ENCODE measurements around the gene DNAJC28.

Gene DNAJC28

DNA sequence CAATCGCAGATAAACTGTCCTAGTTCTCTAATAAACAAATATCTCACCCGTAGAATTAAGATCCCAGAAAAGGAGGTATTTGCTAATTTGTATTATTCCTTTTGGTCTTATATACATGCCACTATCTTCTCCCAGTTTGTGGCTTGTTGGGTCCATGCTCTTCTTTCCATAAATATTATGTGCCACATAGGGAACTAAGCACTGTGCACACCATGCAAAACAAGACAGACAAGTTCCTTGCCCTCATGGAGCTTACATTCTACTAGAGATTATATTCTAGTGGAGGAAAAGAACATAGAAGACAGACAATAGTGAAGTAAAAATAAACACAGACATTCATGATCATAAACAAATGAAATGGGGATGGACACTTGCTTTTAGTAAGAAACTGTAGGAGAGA lies 45.7 kb upstream of the DNAJC28 start:
- H3K4me3 ChIP-seq (ENCODE audit: low read depth, low read length) = no peak overlapping the region
- H3K4me1 ChIP-seq (ENCODE audit: control insufficient read depth, insufficient read depth, low read length) = peaks cover 5% of the 10 kb centered on the region; the same call in 1 of the 2 replicates
- CTCF ChIA-PET = interaction anchor here (0.7 kb wide), 1 partner anchor 69 kb away, joined by 6 read pairs; no protein-coding TSS in a partner anchor
- TF ChIP-seq, protein P1, sequence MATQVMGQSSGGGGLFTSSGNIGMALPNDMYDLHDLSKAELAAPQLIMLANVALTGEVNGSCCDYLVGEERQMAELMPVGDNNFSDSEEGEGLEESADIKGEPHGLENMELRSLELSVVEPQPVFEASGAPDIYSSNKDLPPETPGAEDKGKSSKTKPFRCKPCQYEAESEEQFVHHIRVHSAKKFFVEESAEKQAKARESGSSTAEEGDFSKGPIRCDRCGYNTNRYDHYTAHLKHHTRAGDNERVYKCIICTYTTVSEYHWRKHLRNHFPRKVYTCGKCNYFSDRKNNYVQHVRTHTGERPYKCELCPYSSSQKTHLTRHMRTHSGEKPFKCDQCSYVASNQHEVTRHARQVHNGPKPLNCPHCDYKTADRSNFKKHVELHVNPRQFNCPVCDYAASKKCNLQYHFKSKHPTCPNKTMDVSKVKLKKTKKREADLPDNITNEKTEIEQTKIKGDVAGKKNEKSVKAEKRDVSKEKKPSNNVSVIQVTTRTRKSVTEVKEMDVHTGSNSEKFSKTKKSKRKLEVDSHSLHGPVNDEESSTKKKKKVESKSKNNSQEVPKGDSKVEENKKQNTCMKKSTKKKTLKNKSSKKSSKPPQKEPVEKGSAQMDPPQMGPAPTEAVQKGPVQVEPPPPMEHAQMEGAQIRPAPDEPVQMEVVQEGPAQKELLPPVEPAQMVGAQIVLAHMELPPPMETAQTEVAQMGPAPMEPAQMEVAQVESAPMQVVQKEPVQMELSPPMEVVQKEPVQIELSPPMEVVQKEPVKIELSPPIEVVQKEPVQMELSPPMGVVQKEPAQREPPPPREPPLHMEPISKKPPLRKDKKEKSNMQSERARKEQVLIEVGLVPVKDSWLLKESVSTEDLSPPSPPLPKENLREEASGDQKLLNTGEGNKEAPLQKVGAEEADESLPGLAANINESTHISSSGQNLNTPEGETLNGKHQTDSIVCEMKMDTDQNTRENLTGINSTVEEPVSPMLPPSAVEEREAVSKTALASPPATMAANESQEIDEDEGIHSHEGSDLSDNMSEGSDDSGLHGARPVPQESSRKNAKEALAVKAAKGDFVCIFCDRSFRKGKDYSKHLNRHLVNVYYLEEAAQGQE (tag by site-specific recombination; IDR thresholded peaks at IDR 0.05) = no peak
- no peak for TF ChIP-seq ZNF354C (tag by site-specific recombination; IDR thresholded peaks at IDR 0.05; ENCODE audit: borderline replicate concordance, low read depth)
- POLR2A ChIA-PET = interaction anchor here (0.6 to 1.5 kb wide), 2 partner anchors 57 to 93 kb away, joined by 3 read pairs; no protein-coding TSS in a partner anchor
- H3K9me3 ChIP-seq (ENCODE audit: control insufficient read depth, insufficient read depth, low read depth, low read length) = no peaks in the 10 kb centered on the region
- no peak overlapping the region for H3K27ac ChIP-seq (ENCODE audit: extremely low read depth, low read depth, low read length)
- H3K36me3 ChIP-seq (ENCODE audit: control insufficient read depth in 2 of 2, insufficient read depth in 1 of 2, low read length in 2 of 2) = peaks cover 62 to 75% of the 10 kb centered on the region in 2 experiments

DNA sequence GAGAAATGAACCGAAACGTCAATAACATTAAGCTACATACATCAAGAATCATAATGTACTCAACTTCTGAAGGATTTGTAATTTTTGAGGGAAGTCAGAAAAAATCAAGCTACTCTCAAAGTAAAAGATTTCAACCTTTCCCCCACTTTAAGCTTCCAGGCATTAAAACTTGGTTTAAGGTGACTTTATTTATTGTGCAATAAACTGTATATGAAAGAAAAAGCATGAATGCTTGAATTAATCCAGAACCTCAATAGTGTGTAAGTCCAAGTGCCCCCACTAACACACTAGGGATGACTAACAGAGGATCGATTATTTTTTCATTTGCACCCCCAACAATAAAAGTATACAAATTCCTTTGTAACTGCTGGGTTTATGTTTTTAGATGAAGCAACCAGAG lies 39.5 kb upstream of the DNAJC28 start:
- H3K9me3 ChIP-seq (ENCODE audit: control insufficient read depth, insufficient read depth, low read depth, low read length) = no peaks in the 10 kb centered on the region
- peaks cover 97% of the 10 kb centered on the region in 2 experiments for H3K36me3 ChIP-seq (ENCODE audit: control insufficient read depth in 2 of 2, insufficient read depth in 1 of 2, low read length in 2 of 2)
- ChIA-PET CTCF (no interaction called here), POLR2A (interaction anchor here (0.7 to 1.9 kb wide), 4 partner anchors 12 to 640 kb away, joined by 3 to 8 read pairs (median 4); partner anchors contain the start of gene SON)
- no peaks in the 10 kb centered on the region for H3K4me1 ChIP-seq (ENCODE audit: control insufficient read depth, insufficient read depth, low read length)
- no peak overlapping the region for H3K4me3 ChIP-seq (ENCODE audit: low read depth, low read length)
- no peak for TF ChIP-seq ZNF24 (tag by site-specific recombination; IDR thresholded peaks at IDR 0.05)
- TF ChIP-seq ZNF37A (tag by site-specific recombination; IDR thresholded peaks at IDR 0.05) = no peak
- TF ChIP-seq ZNF292 (tag by site-specific recombination; IDR thresholded peaks at IDR 0.05; ENCODE audit: borderline replicate concordance, low read depth) = no peak
- TF ChIP-seq ZNF549 (tag by site-specific recombination; IDR thresholded peaks at IDR 0.05) = no peak
- no peak for TF ChIP-seq KLF16 (tag by site-specific recombination; IDR thresholded peaks at IDR 0.05)
- TF ChIP-seq ZNF792 (tag by site-specific recombination; IDR thresholded peaks at IDR 0.05) = no peak
- no peak for TF ChIP-seq ZNF366 (tag by site-specific recombination; conservative IDR thresholded peaks at IDR 0.05)
- TF ChIP-seq ZNF133 (tag by site-specific recombination; IDR thresholded peaks at IDR 0.05) = no peak
- no peak for TF ChIP-seq ZNF555 (tag by site-specific recombination; conservative IDR thresholded peaks at IDR 0.05)
- no peak for TF ChIP-seq ZNF341 (tag by site-specific recombination; IDR thresholded peaks at IDR 0.05; ENCODE audit: low read depth)
- no peak for TF ChIP-seq ZNF335 (tag by site-specific recombination; conservative IDR thresholded peaks at IDR 0.05)
- TF ChIP-seq HOXA7 (CRISPR knock-in tag; IDR thresholded peaks at IDR 0.05; ENCODE audit: borderline replicate concordance) = no peak
- TF ChIP-seq ZNF830 (tag by site-specific recombination; IDR thresholded peaks at IDR 0.05; ENCODE audit: low read depth) = no peak
- no peak overlapping the region for H3K27ac ChIP-seq (ENCODE audit: extremely low read depth, low read depth, low read length)

DNA sequence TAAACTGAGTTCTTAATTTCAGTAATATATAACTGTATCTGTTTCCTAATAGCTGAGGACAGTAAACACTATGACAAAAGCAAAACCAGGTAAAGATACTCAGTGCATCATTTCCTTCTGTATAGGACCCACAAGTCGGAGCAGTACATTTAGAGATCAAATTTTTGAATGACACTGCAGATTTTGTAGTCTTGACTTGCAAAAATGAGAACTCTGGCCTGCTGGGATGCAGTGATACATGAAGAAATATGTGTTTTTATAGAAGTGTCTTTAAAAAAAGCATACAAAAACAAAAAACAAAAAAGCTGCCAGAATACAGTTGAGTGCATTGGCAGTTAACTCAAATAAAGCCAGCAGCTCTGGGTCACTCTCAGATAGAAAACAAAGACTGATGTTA lies 31.4 kb upstream of the DNAJC28 start:
- CTCF ChIA-PET = no interaction called here
- Histone ChIP-seq H3K36me3 (ENCODE audit: control insufficient read depth in 2 of 2, insufficient read depth in 1 of 2, low read length in 2 of 2) (peaks cover 75 to 79% of the 10 kb centered on the region in 2 experiments), H3K4me3 (ENCODE audit: low read depth, low read length) (no peak overlapping the region), H3K27ac (ENCODE audit: extremely low read depth, low read depth, low read length) (no peak overlapping the region), H3K4me1 (ENCODE audit: control insufficient read depth, insufficient read depth, low read length) (no peaks in the 10 kb centered on the region), H3K9me3 (ENCODE audit: control insufficient read depth, insufficient read depth, low read depth, low read length) (no peaks in the 10 kb centered on the region)
- POLR2A ChIA-PET = interaction anchor here (0.6 kb wide), 1 partner anchor 72 kb away, joined by 4 read pairs; no protein-coding TSS in a partner anchor
- TF ChIP-seq ZNF501 (tag by site-specific recombination; IDR thresholded peaks at IDR 0.05) (no peak), ZNF623 (tag by site-specific recombination; IDR thresholded peaks at IDR 0.05) (no peak), ZSCAN16 (tag by site-specific recombination; IDR thresholded peaks at IDR 0.05) (no peak), GLIS1 (tag by site-specific recombination; IDR thresholded peaks at IDR 0.05) (no peak), RBAK (tag by site-specific recombination; IDR thresholded peaks at IDR 0.05) (no peak)
- TF ChIP-seq, protein P2, sequence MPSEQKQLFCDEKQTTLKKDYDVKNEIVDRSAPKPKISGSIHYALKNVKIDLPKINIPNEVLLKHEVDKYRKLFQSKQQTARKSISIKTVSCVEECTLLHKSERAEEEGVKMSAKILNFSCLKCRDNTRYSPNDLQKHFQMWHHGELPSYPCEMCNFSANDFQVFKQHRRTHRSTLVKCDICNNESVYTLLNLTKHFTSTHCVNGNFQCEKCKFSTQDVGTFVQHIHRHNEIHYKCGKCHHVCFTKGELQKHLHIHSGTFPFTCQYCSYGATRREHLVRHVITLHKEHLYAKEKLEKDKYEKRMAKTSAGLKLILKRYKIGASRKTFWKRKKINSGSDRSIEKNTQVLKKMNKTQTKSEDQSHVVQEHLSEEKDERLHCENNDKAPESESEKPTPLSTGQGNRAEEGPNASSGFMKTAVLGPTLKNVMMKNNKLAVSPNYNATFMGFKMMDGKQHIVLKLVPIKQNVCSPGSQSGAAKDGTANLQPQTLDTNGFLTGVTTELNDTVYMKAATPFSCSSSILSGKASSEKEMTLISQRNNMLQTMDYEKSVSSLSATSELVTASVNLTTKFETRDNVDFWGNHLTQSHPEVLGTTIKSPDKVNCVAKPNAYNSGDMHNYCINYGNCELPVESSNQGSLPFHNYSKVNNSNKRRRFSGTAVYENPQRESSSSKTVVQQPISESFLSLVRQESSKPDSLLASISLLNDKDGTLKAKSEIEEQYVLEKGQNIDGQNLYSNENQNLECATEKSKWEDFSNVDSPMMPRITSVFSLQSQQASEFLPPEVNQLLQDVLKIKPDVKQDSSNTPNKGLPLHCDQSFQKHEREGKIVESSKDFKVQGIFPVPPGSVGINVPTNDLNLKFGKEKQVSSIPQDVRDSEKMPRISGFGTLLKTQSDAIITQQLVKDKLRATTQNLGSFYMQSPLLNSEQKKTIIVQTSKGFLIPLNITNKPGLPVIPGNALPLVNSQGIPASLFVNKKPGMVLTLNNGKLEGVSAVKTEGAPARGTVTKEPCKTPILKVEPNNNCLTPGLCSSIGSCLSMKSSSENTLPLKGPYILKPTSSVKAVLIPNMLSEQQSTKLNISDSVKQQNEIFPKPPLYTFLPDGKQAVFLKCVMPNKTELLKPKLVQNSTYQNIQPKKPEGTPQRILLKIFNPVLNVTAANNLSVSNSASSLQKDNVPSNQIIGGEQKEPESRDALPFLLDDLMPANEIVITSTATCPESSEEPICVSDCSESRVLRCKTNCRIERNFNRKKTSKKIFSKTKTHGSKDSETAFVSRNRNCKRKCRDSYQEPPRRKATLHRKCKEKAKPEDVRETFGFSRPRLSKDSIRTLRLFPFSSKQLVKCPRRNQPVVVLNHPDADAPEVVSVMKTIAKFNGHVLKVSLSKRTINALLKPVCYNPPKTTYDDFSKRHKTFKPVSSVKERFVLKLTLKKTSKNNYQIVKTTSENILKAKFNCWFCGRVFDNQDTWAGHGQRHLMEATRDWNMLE (tag by site-specific recombination; conservative IDR thresholded peaks at IDR 0.05; ENCODE audit: low read depth) = no peak
- TF ChIP-seq, protein P3, sequence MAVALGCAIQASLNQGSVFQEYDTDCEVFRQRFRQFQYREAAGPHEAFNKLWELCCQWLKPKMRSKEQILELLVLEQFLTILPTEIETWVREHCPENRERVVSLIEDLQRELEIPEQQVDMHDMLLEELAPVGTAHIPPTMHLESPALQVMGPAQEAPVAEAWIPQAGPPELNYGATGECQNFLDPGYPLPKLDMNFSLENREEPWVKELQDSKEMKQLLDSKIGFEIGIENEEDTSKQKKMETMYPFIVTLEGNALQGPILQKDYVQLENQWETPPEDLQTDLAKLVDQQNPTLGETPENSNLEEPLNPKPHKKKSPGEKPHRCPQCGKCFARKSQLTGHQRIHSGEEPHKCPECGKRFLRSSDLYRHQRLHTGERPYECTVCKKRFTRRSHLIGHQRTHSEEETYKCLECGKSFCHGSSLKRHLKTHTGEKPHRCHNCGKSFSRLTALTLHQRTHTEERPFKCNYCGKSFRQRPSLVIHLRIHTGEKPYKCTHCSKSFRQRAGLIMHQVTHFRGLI (tag by site-specific recombination; IDR thresholded peaks at IDR 0.05) = no peak
